HEK293 (cell line): ENCODE measurements around the gene RTCA.
"Not testable (repeated sequence)": the region's sequence is repeated elsewhere in the genome, so short reads cannot be mapped to it uniquely, and the experiment has no call there.

ENCODE experiments used
- KLF1 ChIP-seq: fragments of 450-650 bp; formaldehyde crosslinking; IDR thresholded peaks from 2 replicates; pipeline ENCODE4 v1.5.1; 2016; ENCODE audit warnings: missing biosample characterization, missing genetic modification characterization
- ZNF449 ChIP-seq: fragments of 450-650 bp; formaldehyde crosslinking; IDR thresholded peaks from 2 replicates; pipeline ENCODE4 v1.5.1; 2017; ENCODE audit warnings: missing biosample characterization, mild to moderate bottlenecking, missing genetic modification characterization, moderate library complexity

GRCh38 chr1:100296997-100297396 lies 31.0 kb downstream of the RTCA start:
- TF ChIP-seq KLF1 (tag by site-specific recombination); ZNF449: not testable (repeated sequence)
